22Rv1 (cell line): Measurements from ENCODE around the gene PALLD.

Experiments used
- H3K27ac ChIP-seq: fragments of 450-650 bp; 2 replicates; pipeline ENCODE4 v1.5.1; 2017
- ZFX ChIP-seq: fragments of 450-650 bp; IDR thresholded peaks from 2 replicates; pipeline ENCODE4 v1.6.1; 2017; ENCODE audit warnings: antibody characterized with exemption, borderline replicate concordance
- TF ChIP-seq, protein P1 (sequence below): fragments of 450-650 bp; IDR thresholded peaks from 2 replicates; pipeline ENCODE4 v1.5.1; 2017; ENCODE audit warnings: mild to moderate bottlenecking

The PALLD gene

GRCh38 chr4:168794092-168794707, 297.3 kb downstream of the PALLD start:
- TF ChIP-seq, protein P1, sequence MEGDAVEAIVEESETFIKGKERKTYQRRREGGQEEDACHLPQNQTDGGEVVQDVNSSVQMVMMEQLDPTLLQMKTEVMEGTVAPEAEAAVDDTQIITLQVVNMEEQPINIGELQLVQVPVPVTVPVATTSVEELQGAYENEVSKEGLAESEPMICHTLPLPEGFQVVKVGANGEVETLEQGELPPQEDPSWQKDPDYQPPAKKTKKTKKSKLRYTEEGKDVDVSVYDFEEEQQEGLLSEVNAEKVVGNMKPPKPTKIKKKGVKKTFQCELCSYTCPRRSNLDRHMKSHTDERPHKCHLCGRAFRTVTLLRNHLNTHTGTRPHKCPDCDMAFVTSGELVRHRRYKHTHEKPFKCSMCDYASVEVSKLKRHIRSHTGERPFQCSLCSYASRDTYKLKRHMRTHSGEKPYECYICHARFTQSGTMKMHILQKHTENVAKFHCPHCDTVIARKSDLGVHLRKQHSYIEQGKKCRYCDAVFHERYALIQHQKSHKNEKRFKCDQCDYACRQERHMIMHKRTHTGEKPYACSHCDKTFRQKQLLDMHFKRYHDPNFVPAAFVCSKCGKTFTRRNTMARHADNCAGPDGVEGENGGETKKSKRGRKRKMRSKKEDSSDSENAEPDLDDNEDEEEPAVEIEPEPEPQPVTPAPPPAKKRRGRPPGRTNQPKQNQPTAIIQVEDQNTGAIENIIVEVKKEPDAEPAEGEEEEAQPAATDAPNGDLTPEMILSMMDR, result no peak
- TF ChIP-seq ZFX, result no peak

DNA sequence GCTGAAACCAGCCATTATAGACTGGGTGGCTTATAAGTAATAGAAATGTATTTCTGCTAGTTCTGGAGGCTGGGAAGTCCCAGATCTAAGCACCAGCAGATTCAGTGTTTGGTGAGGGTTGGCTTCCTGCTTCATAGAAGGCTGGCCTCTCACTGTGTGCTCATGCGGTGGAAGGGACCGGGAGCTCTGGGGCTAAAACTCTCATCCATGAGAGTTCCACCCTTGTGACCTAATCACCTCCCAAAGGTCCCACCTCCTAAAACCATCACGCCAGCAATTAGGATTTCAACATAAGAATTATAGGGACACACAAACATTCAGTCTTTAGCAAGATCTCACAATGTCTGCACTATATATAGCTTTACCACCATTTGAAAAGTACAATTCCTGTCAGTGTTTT, 298.0 kb downstream of the PALLD start:
- no peak overlapping the region for H3K27ac ChIP-seq
- no peak for TF ChIP-seq ZFX
- TF ChIP-seq, protein P1, result no peak

More at GRCh38 chr4:168794092-168794707, 297.3 kb downstream of the PALLD start:
- no peak overlapping the region for H3K27ac ChIP-seq

- no peak overlapping the region for H3K27ac ChIP-seq
- no peak for TF ChIP-seq ZFX
- TF ChIP-seq, protein P1, result no peak
These were observed 298.5 kb downstream of the PALLD start for GRCh38 chr4:168795346-168795745.

- TF ChIP-seq, protein P1, result no peak
- TF ChIP-seq ZFX, result no peak
- H3K27ac ChIP-seq, result no peak overlapping the region
These were observed 299.7 kb downstream of the PALLD start for GRCh38 chr4:168796362-168797106.

- TF ChIP-seq ZFX, result no peak
- TF ChIP-seq, protein P1, result no peak
- no peak overlapping the region for H3K27ac ChIP-seq
These were observed 300.3 kb downstream of the PALLD start for GRCh38 chr4:168797194-168797593.

- TF ChIP-seq, protein P1, result no peak
- no peak for TF ChIP-seq ZFX
- H3K27ac ChIP-seq, result no peak overlapping the region
These were observed 301.0 kb downstream of the PALLD start for GRCh38 chr4:168797738-168798375.

DNA sequence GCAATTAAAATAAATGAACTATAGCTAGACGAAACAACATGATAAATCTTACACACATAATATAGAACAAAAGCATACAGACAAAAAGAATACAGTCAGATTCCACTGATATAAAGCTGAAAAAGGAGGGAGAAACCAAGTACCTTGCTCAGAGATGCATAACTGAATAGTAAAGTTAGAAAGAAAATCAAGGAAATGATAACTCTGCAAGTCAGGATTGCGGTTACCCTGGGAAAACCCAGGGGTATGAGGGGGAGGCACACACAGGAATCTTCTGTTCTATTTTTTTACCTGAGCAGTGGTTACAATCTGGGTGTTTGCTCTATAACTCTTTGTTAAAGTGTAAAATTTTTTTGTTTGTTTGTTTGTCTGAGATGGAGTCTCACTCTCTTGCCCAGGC, 304.1 kb downstream of the PALLD start:
- TF ChIP-seq, protein P1, result no peak
- no peak for TF ChIP-seq ZFX
- H3K27ac ChIP-seq, result no peak overlapping the region
